Astrocyte (in vitro differentiated cells and primary cell): Measurements from ENCODE around the gene PLP2.

Experiments used
- EZH2 ChIP-seq: IDR thresholded peaks from 2 replicates; pipeline ENCODE4 v1.6.1; 2012; ENCODE audit warnings: mild to moderate bottlenecking, low read length, inconsistent platforms; ENCODE audit not compliant: insufficient read depth
- TF ChIP-seq, protein P1 (sequence below): IDR thresholded peaks from 2 replicates; pipeline ENCODE4 v1.5.1; 2011; ENCODE audit warnings: low read depth, mild to moderate bottlenecking, inconsistent platforms, low read length, moderate library complexity; ENCODE audit not compliant: insufficient read depth

DNA sequence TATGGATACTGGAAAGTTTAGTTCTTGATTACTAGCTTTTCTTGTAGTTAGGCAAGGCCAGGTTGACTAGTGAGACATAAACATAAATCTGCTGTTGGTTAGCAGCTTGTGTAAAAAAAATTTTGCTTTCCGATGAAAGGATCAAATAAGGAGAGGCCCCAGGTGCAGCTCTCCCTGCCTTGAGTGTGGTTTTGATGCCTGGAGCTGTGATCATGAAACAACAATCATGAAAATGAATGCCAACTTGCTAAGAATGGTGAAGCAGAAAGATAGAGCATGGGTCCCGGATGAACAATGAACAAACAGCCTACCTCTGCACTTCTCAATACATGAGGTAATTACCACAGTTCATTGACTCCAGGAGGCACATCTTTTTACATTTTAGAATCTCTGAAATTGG is 42.7 kb downstream of the PLP2 start:
- TF ChIP-seq, protein P1, sequence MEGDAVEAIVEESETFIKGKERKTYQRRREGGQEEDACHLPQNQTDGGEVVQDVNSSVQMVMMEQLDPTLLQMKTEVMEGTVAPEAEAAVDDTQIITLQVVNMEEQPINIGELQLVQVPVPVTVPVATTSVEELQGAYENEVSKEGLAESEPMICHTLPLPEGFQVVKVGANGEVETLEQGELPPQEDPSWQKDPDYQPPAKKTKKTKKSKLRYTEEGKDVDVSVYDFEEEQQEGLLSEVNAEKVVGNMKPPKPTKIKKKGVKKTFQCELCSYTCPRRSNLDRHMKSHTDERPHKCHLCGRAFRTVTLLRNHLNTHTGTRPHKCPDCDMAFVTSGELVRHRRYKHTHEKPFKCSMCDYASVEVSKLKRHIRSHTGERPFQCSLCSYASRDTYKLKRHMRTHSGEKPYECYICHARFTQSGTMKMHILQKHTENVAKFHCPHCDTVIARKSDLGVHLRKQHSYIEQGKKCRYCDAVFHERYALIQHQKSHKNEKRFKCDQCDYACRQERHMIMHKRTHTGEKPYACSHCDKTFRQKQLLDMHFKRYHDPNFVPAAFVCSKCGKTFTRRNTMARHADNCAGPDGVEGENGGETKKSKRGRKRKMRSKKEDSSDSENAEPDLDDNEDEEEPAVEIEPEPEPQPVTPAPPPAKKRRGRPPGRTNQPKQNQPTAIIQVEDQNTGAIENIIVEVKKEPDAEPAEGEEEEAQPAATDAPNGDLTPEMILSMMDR, result no peak
- TF ChIP-seq EZH2, result no peak
